GM11168 (cell line): Measurements from ENCODE around the gene SBF1.
"Not testable (repeated sequence)": the region's sequence is repeated elsewhere in the genome, so short reads cannot be mapped to it uniquely, and the experiment has no call there.

Experiments used
- in situ Hi-C: fragments of 300-500 bp; cut with MboI; formaldehyde crosslinking; loops from one replicate; pipeline ENCODE4 v1.12.0; 2022; ENCODE audit warnings: low sequenced_read_pairs; ENCODE audit not compliant: unreplicated experiment

Gene SBF1, protein sequence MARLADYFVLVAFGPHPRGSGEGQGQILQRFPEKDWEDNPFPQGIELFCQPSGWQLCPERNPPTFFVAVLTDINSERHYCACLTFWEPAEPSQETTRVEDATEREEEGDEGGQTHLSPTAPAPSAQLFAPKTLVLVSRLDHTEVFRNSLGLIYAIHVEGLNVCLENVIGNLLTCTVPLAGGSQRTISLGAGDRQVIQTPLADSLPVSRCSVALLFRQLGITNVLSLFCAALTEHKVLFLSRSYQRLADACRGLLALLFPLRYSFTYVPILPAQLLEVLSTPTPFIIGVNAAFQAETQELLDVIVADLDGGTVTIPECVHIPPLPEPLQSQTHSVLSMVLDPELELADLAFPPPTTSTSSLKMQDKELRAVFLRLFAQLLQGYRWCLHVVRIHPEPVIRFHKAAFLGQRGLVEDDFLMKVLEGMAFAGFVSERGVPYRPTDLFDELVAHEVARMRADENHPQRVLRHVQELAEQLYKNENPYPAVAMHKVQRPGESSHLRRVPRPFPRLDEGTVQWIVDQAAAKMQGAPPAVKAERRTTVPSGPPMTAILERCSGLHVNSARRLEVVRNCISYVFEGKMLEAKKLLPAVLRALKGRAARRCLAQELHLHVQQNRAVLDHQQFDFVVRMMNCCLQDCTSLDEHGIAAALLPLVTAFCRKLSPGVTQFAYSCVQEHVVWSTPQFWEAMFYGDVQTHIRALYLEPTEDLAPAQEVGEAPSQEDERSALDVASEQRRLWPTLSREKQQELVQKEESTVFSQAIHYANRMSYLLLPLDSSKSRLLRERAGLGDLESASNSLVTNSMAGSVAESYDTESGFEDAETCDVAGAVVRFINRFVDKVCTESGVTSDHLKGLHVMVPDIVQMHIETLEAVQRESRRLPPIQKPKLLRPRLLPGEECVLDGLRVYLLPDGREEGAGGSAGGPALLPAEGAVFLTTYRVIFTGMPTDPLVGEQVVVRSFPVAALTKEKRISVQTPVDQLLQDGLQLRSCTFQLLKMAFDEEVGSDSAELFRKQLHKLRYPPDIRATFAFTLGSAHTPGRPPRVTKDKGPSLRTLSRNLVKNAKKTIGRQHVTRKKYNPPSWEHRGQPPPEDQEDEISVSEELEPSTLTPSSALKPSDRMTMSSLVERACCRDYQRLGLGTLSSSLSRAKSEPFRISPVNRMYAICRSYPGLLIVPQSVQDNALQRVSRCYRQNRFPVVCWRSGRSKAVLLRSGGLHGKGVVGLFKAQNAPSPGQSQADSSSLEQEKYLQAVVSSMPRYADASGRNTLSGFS (N-terminal part only)

DNA sequence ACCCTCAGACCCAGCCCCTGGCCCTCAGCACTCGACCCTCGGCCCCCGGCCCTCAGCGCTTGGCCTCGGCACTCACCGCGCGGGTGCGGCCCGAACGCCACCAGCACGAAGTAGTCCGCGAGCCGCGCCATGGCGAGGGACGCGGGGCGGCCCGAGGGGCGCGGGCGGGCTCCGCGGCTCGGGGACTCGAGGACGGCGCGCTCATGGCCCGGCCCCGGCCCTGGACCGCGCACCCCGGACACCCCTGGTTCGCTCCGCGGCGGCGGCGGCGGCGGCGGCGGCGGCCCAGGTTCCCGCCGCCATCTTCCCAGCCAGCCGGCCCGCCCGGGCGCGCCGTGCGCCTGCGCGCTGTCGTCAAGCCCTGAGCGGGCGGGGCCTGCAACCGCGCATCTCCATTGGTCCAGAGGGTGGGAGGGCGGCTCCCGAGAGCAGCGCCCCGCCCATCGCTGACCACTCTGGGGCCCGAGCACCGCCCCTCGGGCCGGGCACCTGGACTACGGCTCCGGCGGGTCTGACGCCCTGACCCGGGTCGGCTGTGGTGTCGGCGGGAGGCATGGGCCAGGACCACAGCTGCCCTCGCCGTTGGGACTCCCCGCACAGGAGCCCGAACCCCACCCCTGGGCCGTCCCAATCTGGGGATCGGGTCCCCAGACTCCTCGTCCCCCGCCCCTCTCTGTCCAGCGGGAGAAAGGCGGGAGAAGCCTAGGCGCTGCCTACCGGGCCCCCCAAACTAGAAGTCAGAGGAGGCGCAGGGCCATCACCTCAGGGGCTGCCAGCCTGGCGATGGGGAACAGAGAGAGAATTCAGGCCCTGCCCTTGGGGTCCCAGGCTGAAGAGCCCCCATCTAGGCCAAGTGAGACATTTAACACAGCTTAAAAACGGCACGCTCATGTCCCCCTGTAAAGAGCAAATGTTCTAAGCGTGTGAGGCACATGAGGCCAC, at the start of gene SBF1:
Gene SBF1 (minus strand): TSS at position 326 of the 942 bp plus-strand sequence. CDS start 195 bp downstream, at position 131.
- in situ Hi-C loops, result no loop called here

DNA sequence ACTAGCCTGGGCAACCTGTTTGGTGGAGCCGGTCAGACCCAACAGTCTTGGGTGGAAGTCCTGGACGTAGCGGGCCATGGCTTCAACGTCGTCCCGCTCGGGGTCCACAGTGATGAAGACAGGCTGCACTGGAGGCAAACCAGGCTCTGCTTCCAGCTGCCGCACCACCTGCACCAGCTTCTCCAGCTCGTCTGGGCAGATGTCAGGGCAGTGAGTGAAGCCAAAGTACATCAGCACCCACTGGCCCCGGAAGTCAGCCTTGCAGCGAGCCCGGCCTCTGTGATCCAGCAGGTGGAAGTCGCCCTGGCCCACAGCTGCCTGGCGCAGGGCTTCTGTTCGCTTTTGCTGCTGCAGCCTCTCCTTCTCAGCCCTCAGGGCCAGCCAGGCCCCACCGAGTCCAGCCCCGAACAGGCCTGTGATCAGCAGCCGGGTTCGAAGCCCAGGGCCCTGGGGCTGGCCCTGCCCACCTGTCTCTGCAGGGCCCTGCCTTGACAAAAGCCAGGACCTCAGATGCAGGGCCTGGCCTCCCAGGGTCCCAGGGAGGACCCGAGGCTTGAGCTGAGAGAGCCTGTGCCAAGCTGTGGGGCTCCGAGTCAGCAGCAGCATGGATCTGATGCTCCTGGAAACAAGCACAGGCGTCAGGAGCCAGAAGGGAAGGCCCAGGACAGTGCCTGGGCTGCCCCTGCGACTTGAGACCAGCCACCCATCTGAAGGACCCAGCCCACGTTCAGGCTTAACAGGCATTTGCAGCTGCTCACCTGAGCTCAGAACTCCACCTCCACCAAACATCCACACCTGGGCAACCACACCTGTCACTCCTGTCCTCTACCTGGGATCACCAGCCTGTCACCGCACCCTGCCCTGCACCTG, 49.2 kb upstream of the SBF1 start:
- in situ Hi-C loops, result no loop called here

DNA sequence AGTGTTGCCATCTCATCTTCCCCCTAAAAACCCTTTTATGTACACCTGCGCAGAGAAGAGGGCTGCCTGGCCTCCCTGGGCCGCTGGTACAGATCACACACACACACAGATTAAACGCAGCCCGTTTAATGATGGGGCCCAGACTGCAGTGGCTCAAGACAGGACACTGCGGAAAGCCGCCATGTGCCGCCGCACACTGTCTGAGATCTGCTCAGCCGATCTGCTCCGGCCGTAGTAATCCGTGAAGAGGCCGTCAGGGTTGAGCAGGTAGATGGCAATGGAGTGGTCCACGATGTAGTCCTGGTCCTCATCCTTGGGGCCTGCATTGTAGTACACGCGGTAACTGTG, 48.6 kb upstream of the SBF1 start:
- in situ Hi-C loops, result no loop called here

DNA sequence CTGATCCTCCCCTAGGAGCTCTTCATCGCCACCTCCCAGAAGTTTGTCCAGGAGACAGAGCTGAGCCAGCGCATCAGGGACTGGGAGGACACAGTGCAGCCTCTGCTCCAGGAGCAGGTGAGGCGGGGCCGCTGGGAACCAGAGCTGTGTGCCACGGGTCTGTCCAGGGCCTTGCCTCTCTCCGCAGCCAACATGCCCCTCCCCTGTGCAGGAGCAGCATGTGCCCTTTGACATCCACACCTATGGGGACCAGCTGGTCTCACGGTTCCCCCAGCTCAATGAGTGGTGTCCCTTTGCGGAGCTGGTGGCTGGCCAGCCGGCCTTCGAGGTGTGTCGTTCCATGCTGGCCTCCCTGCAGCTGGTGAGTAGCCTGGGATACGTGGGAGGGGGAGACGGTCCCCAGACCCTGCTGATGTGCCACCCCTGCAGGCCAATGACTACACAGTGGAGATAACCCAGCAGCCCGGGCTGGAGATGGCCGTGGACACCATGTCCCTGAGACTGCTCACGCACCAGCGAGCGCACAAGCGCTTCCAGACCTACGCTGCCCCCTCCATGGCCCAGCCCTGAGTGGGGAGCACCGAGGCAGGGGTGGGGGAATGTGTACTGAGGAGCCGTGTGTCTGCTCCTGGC, 48.1 kb upstream of the SBF1 start:
- in situ Hi-C loops, result no loop called here

DNA sequence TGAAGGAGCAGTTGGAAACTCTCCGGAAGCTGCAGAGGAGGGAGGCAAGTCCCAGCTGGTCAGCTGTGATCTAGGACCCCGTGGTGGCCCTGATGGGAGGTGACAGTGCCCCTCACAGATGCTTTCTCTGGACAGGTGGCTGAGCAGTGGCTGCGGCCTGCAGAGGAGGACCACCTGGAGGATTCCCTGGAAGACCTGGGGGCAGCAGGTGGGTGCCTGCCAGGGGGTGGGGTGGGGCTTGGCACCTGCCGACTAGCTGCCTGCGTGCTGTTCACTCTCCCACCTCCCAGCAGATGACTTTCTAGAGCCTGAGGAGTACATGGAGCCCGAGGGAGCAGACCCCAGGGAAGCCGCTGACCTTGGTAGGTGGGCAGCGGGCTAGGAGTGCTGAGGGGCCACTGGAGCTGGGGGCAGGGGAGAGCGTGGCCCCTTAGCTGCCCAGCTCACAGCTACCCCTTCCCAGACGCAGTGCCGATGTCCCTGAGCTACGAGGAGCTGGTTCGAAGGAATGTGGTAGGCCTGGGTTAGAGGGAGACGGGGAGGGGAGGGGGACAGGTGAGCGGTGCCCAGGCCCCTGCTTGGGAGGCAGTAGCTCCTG, 47.5 kb upstream of the SBF1 start:
- in situ Hi-C loops, result no loop called here

DNA sequence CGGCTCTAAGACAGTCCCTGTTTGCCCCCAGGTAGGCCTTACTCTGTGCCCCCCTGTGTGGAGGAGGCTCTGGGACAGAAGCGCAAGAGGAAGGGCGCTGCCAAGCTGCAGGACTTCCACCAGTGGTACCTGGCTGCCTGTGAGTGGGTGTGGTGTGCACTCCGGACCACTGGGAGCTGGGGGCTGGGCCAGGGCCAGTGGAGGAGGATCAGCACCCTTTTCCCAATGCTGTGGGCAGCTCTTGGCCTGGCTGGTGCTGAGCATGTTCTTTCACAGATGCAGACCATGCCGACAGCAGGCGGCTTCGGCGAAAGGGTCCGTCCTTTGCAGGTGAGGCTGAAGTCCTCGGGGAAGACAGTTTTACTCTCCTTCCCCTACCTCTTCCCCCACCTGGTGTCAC, 46.9 kb upstream of the SBF1 start:
- in situ Hi-C loops, result no loop called here

DNA sequence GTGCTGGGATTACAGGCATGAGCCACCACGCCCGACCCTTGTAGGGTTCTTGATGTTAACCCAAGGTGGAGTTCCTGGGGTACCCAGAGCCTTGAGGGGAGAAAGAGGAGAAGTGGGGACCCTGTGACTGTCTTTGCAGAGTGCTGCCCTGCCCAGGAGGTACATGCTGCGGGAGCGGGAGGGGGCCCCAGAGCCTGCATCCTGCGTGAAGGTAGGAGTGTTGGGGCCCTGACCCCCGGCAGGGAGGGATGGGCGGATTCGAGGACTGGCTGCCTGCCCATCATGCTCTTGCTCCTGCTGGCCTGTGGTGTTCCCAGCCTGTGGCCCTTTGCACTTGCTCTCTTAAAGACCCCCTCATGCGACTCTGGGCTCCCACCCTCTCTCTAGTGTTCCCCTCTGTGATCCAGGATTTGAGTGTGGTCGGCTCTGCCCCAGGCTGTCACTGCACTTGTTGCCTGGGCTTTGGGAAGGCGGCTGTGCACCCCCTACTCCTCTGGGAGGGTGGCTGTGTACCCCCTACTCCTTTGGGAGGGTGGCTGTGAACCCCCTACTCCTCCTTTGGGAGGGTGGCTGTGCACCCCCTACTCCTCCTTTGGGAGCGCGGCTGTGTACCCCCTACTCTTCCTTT, 46.1 kb upstream of the SBF1 start:
- in situ Hi-C loops, result no loop called here

DNA sequence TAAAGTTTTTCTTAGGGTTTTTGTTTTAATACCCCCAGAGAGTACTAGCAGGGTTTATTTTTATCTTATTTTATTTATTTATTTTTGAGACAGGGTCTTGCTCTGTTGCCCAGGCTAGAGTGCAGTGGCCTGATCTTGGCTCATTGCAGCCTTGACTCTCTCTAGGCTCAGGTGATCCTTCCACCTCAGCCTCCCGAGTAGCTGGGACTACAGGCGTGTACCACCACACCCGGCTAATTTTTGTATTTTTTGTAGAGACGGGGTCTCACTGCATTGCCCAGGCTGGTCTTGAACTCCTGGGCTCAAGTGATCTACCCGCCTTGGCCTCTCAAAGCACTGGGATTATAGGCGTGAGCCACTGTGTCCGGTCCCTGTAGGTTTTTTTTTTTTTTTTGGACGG, 45.3 kb upstream of the SBF1 start:
- in situ Hi-C loops, result not testable (repeated sequence)

DNA sequence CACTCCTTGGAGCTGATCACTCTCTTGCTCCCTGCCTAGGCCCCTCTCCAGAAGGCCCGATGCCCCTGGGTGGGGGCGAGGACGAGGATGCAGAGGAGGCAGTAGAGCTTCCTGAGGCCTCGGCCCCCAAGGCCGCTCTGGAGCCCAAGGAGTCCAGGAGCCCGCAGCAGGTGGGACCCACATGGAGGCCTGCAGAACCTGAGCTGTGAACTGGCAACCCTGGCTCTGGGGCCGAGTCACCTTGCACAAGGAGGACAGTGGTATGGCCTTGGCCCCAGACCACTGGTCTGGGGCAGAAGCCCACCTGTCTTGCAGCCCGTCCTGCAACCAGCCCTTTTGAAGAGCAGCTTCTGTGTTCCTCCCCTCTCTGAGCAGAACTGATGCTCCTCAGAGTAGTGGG, 44.3 kb upstream of the SBF1 start:
- in situ Hi-C loops, result no loop called here

DNA sequence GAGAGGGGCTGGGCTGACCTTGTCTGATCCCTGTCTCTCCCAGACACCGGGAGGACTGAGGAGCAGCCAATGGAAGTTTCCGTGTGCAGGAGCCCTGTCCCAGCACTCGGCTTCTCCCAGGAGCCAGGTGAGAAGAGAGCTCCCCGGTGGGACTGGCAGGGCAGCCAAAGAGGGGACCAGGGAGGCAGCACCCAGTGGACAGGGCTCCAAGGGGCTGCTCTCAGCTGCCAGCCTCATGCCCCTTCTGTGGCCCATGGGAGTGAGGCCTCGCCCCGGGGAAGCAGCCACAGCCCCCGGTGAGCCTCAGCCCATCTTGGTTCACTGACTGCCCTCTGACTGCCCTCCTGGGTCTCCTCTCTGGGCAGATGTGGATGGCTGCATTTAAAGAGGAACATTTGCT, 43.8 kb upstream of the SBF1 start:
- in situ Hi-C loops, result no loop called here

DNA sequence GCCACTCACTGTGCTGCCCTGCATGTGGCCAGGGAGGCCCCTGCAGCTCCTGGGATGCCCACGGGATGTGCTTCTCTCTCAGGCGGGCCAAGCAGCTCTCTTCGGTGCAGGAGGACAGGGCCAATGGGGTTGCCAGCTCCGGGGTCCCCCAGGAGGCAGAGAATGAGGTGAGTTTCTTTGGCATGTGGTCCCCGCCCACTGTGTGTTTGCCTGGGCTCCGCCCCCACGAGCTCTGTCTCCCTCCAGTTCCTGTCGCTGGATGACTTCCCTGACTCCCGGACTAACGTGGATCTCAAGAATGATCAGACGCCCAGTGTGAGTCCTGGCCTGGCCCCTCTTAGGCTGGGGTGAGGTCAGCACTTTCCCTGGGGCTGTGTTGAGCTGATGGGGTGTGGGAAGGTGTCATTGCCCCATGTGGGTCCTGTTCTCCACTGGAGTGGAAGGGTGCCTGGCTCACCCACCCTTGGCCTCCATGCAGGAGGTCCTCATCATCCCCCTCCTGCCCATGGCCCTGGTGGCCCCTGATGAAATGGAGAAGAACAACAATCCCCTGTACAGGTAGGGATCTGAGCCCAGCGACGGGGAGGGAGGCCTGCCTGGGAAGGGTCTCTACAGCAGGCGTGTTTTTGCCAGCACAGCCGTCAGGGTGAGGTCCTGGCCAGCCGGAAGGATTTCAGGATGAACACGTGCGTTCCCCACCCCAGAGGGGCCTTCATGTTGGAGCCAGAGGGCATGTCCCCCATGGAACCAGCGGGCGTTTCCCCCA, 42.8 kb upstream of the SBF1 start:
- in situ Hi-C loops, result no loop called here

DNA sequence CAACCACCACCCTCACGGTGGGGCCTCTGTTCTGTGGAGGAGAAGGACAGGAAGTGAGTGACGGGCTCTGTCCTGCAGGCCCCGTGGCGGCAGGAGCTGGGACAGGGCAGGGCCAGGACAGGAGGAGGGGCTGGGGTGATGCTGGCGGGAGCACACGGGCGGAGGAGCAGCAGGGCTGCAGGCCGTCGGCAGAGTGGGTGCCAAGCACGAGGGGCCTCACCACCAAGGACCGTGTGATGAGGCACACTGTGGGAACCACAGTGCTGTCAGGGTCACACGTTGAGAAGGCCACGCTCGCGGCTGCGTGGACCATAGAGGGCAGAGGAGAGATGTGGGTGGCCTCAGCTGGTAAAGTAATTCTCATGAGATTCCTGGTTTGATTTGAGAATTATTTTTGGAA, 42.1 kb upstream of the SBF1 start:
- in situ Hi-C loops, result no loop called here

DNA sequence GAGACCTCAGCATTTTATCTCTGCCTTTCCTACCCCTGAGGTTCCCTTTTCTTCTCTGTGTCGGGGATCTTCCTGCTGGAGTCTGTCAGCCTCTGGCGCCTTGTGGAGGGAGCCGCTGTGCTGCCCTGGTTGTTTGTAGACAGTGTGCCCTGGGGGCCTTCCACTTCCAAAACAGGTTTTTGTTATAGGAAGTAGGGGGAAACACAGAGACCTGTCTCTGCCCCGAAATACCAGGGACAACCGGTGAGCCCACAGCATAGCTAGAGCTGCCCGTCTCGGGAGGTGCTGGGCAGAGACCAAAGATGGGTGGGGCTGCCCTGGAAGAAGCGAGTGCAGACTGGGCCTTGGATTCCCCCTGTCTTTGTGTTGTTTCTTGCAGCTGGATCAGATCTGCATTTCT, 41.2 kb upstream of the SBF1 start:
- in situ Hi-C loops, result no loop called here

DNA sequence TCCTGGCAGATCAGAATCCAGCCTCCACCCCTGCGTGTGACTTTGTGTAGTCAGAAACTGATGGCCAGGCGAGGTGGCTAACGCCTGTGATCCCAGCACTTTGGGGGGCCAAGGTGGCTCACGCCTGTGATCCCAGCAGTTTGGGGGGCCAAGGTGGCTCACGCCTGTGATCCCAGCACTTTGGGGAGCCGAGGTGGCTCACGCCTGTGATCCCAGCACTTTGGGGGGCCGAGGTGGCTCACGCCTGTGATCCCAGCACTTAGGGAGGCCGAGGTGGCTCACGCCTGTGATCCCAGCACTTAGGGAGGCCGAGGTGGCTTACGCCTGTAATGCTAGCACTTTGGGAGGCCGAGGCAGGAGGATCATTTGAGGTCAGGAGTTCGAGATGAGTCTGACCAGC, 38.3 kb upstream of the SBF1 start:
- in situ Hi-C loops, result loop anchor here (5.0 kb wide), 1 partner anchor 109 kb away; no protein-coding TSS in a partner anchor

DNA sequence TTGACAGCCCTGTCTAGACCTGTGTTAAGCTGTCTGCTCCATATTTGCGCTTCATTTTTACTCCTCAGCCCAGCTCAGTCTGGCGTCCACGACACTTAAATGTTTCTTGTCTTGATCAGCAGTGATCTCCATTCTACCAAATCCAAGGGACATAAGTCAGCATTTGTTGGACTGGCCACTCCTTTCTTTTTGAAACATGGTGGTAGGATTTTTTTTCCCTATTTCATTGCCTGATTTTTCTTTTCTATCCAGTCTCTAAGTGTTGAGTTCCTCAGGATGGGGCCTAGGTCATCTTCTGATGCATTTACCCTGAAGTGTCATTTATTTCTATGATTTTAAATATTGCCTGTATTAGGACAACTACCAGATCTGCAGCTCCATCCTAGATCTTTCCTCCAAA, 34.1 kb upstream of the SBF1 start:
- in situ Hi-C loops, result no loop called here

DNA sequence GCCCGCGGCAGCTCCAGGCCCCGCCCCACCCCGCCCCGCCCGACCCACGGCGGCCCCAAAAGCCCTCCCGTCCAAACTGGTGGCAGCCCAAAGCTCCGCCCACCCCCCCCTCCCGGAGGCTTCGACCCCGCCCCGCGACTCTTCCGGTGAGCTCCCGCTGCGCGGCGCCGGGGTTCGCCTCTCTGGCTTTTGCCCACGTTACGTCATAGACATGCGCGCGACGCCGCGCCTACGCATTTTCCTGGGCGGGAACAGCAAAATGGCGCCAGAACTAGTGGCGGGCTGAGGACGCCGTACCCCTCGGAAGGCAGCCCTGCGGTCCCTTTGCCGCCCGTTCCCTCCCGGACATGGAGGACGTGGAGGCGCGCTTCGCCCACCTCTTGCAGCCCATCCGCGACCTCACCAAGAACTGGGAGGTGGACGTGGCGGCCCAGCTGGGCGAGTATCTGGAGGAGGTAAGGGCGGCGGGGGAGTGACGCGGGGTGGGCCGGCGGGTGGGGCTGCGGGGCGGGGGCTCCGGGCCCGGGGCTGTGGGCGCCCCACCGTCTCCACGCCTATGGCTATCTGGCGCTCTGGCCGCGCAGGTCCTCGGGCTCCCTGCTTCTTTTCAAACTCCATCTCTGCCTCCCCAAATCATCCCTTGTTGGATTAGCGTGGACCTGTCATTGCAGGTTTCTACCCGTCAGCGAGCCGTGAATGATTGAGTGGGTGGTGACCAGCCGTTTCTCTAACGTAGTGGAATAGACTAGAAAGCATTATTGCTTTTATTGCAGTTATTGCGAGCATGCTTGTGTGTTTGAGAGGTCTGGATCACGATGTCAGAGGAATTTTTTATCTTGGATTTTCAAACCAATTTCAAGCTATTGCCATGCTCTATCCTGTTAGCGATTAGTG, 33.4 kb upstream of the SBF1 start, which contains the start of gene NCAPH2:
Gene NCAPH2 (plus strand): TSS at position 234 of the 894 bp plus-strand sequence. CDS start 114 bp downstream, at position 348.
- in situ Hi-C loops, result no loop called here
